B cell (primary cell): ENCODE results near the gene MMP24.

ENCODE experiments used
- EZH2 ChIP-seq: IDR thresholded peaks from 2 replicates; pipeline ENCODE4 v1.6.1; 2012; ENCODE audit warnings: borderline replicate concordance, low read depth, mild to moderate bottlenecking, moderate library complexity, low read length; ENCODE audit not compliant: insufficient read depth, poor library complexity, severe bottlenecking
- TF ChIP-seq, protein P1 (sequence below): fragments of 200-600 bp; IDR thresholded peaks from one replicate; pipeline ENCODE4 v1.8.0; 2022; ENCODE audit warnings: antibody characterized with exemption, mild to moderate bottlenecking

- TF ChIP-seq, protein P1, sequence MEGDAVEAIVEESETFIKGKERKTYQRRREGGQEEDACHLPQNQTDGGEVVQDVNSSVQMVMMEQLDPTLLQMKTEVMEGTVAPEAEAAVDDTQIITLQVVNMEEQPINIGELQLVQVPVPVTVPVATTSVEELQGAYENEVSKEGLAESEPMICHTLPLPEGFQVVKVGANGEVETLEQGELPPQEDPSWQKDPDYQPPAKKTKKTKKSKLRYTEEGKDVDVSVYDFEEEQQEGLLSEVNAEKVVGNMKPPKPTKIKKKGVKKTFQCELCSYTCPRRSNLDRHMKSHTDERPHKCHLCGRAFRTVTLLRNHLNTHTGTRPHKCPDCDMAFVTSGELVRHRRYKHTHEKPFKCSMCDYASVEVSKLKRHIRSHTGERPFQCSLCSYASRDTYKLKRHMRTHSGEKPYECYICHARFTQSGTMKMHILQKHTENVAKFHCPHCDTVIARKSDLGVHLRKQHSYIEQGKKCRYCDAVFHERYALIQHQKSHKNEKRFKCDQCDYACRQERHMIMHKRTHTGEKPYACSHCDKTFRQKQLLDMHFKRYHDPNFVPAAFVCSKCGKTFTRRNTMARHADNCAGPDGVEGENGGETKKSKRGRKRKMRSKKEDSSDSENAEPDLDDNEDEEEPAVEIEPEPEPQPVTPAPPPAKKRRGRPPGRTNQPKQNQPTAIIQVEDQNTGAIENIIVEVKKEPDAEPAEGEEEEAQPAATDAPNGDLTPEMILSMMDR: no peak
- no peak for TF ChIP-seq EZH2
Measured at GRCh38 chr20:35181731-35182130, 44.8 kb upstream of the MMP24 start.
